Fibroblast of lung (primary cell): ENCODE results near the gene FHIT. TPM values are rescaled to one million over a fixed set of nuclear protein-coding genes. Genes with fewer than 3 reads are reported as not detected.

Experiments
- DNase-seq, 2 donors: peaks; one replicate each; pipeline versions ENCODE4 v3.0.0 to v3.0.0-alpha.2; 2010; ENCODE audit warnings: low read depth in 2 of 2
- H2AFZ ChIP-seq: 2 replicates; pipeline ENCODE4 v1.5.1; 2012; ENCODE audit warnings: low read length, control low read depth, inconsistent platforms
- H3K27ac ChIP-seq: 2 replicates; pipeline ENCODE4 v1.5.1; 2011; ENCODE audit warnings: low read length, control low read depth; ENCODE audit not compliant: insufficient read depth
- H3K27me3 ChIP-seq: 2 replicates; pipeline ENCODE4 v1.5.1; 2011; ENCODE audit warnings: mild to moderate bottlenecking, low read length; ENCODE audit not compliant: control insufficient read depth, insufficient read depth
- H3K36me3 ChIP-seq: 2 replicates; pipeline ENCODE4 v1.5.1; 2011; ENCODE audit warnings: low read length; ENCODE audit not compliant: control insufficient read depth, insufficient read depth
- H3K4me1 ChIP-seq: 2 replicates; pipeline ENCODE4 v1.5.1; 2011; ENCODE audit warnings: low read length; ENCODE audit not compliant: control insufficient read depth, insufficient read depth; ENCODE audit errors: extremely low read depth
- H3K4me2 ChIP-seq: 2 replicates; pipeline ENCODE4 v1.5.1; 2011; ENCODE audit warnings: low read length, control low read depth; ENCODE audit not compliant: insufficient read depth; ENCODE audit errors: extremely low read depth
- H3K4me3 ChIP-seq, 4 experiments: fragments of 200-600 bp in 1 of 4; sonication (generic) in 1 of 4; replicated peaks in 1 of 4; 2 replicates each; pipeline ENCODE4 v1.5.1; 2011 to 2016; ENCODE audit warnings: low read length in 4 of 4, low read depth in 3 of 4, mild to moderate bottlenecking in 3 of 4, control low read depth in 2 of 4, inconsistent platforms in 1 of 4, mixed read lengths in 1 of 4; ENCODE audit not compliant: insufficient read depth in 1 of 4; ENCODE audit errors: control extremely low read depth in 1 of 4
- H3K79me2 ChIP-seq: 2 replicates; pipeline ENCODE4 v1.5.1; 2012; ENCODE audit warnings: mild to moderate bottlenecking, low read length, inconsistent platforms; ENCODE audit not compliant: control insufficient read depth, insufficient read depth
- H3K9ac ChIP-seq: 2 replicates; pipeline ENCODE4 v1.5.1; 2011; ENCODE audit warnings: mild to moderate bottlenecking, low read length, control low read depth; ENCODE audit not compliant: insufficient read depth
- H3K9me3 ChIP-seq: 2 replicates; pipeline ENCODE4 v1.5.1; 2012; ENCODE audit warnings: low read depth, low read length; ENCODE audit not compliant: control insufficient read depth, insufficient read depth
- H4K20me1 ChIP-seq: 2 replicates; pipeline ENCODE4 v1.5.1; 2011; ENCODE audit warnings: low read length; ENCODE audit not compliant: control insufficient read depth, insufficient read depth; ENCODE audit errors: extremely low read depth
- EZH2 ChIP-seq: IDR thresholded peaks from 2 replicates; pipeline ENCODE4 v1.5.1; 2012; ENCODE audit warnings: low read length, control low read depth, mild to moderate bottlenecking; ENCODE audit errors: missing control alignments
- polyA plus RNA-seq, 2 donors: library from polyadenylated mRNA; depleted of rRNA in 1 of 2; stranded (reverse) in 1 of 2; unstranded in 1 of 2; fragments of >200 nt; gene quantifications; 2 replicates each; pipeline ENCODE4 v1.2.1, GENCODE V29; 2011 to 2012; ENCODE audit warnings: missing spikeins in 1 of 2
- total RNA-seq: library from RNA; depleted of rRNA; stranded (reverse); fragments of >200 nt; gene quantifications from 2 replicates; pipeline ENCODE4 v1.2.1, GENCODE V29; 2014
- TF ChIP-seq, protein P1 (sequence below), 2 donors: IDR thresholded peaks in 1 of 2; conservative IDR thresholded peaks in 1 of 2; 1 replicate in 1 of 2; 2 replicates in 1 of 2; pipeline ENCODE4 v1.5.1; 2011 to 2012; ENCODE audit warnings: low read length in 2 of 2, control low read depth in 1 of 2, inconsistent platforms in 1 of 2, low read depth in 1 of 2, mild to moderate bottlenecking in 1 of 2

The FHIT gene
- total and polyA plus RNA-seq, 2 donors (not counting 1 experiment from before 2014, with no cell fraction given), result 0.79 to 2.1 TPM

DNA sequence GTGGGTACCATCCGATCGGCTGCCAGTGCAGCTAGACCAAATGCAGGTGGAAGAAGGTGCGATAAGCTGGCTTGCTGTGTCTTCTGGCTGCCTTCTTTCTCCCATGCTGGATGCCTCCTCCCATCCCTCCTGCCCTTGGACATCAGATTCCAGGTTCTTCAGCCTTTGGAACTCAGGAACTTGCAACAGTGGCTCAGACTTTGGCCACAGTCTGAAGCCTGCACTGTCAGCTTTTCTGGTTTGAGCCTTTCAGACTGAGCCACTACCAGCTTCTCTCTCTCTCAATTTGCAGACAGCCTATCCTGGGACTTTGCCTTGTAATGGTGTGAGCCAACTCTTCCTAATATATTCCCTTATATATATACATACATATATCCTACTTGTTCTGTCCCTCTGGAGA, 485.5 kb downstream of the FHIT start:
- H2AFZ ChIP-seq, result no peak overlapping the region
- no peaks in the 10 kb centered on the region for H3K79me2 ChIP-seq
- TF ChIP-seq EZH2, result no peak
- TF ChIP-seq, protein P1, sequence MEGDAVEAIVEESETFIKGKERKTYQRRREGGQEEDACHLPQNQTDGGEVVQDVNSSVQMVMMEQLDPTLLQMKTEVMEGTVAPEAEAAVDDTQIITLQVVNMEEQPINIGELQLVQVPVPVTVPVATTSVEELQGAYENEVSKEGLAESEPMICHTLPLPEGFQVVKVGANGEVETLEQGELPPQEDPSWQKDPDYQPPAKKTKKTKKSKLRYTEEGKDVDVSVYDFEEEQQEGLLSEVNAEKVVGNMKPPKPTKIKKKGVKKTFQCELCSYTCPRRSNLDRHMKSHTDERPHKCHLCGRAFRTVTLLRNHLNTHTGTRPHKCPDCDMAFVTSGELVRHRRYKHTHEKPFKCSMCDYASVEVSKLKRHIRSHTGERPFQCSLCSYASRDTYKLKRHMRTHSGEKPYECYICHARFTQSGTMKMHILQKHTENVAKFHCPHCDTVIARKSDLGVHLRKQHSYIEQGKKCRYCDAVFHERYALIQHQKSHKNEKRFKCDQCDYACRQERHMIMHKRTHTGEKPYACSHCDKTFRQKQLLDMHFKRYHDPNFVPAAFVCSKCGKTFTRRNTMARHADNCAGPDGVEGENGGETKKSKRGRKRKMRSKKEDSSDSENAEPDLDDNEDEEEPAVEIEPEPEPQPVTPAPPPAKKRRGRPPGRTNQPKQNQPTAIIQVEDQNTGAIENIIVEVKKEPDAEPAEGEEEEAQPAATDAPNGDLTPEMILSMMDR (conservative IDR thresholded peaks at IDR 0.05 in 1 of 2, IDR thresholded peaks at IDR 0.05 in 1 of 2; ENCODE audit: low read depth in 1 of 2, low read length in 2 of 2), result no peak
- DNase-seq, result no peak
- no peaks in the 10 kb centered on the region for H3K9me3 ChIP-seq
- no peak overlapping the region for H3K4me3 ChIP-seq
- H3K9ac ChIP-seq, result no peak overlapping the region
- H3K4me1 ChIP-seq, result no peaks in the 10 kb centered on the region
- no peak overlapping the region for H3K27ac ChIP-seq
- H3K27me3 ChIP-seq, result no peaks in the 10 kb centered on the region
- H3K4me2 ChIP-seq, result no peak overlapping the region
- H3K36me3 ChIP-seq, result no peaks in the 10 kb centered on the region
- H4K20me1 ChIP-seq, result no peaks in the 10 kb centered on the region

DNA sequence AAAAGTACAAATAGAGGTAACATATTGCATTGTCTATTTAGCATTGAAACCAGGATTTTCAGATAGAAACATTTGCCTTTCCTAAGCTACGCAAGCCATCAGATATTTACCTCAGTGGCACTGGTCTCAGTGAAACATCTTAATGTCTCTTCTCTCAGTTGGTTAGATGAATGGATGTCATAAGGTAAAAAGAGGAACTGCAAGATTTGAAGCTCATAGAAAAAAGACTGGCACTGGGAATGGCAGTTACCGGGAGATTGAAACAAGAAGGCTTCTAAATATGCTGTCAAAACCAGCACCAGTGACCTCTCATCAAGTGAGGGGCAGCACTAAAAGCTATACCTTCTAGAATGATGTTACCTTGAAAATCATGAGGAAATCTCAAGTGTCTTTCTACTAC, 486.4 kb downstream of the FHIT start:
- Histone ChIP-seq H3K27ac (no peak overlapping the region), H3K4me3 (no peak overlapping the region), H2AFZ (no peak overlapping the region), H3K79me2 (no peaks in the 10 kb centered on the region), H3K27me3 (no peaks in the 10 kb centered on the region), H3K4me2 (no peak overlapping the region), H3K9me3 (no peaks in the 10 kb centered on the region), H3K36me3 (no peaks in the 10 kb centered on the region), H3K4me1 (no peaks in the 10 kb centered on the region), H4K20me1 (no peaks in the 10 kb centered on the region), H3K9ac (no peak overlapping the region)
- TF ChIP-seq, protein P1 (conservative IDR thresholded peaks at IDR 0.05 in 1 of 2, IDR thresholded peaks at IDR 0.05 in 1 of 2; ENCODE audit: low read depth in 1 of 2, low read length in 2 of 2), result no peak
- no peak for TF ChIP-seq EZH2
- no peak for DNase-seq

DNA sequence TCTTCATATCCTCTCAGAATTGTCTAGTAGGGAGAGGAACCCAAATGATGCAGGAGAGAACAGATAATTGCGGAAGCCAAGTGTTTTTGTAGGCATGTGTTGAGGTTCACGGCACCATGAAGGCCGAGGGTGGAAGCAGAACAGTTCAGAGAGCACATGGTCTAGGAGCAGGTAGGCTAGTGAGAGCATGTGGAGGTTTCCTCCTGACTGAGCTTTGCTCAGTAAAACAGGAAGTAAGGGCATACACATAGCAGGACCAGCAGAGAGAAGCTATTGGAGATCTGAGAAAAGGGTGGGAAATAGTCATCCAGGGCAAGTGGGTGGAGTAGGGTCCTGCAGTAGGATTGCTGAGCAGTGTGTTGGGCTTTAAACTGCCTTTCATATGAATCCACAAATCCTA, 491.1 kb downstream of the FHIT start:
- H3K4me1 ChIP-seq, result no peaks in the 10 kb centered on the region
- H2AFZ ChIP-seq, result no peak overlapping the region
- no peaks in the 10 kb centered on the region for H3K79me2 ChIP-seq
- H4K20me1 ChIP-seq, result no peaks in the 10 kb centered on the region
- H3K9me3 ChIP-seq, result no peaks in the 10 kb centered on the region
- no peak overlapping the region for H3K9ac ChIP-seq
- no peaks in the 10 kb centered on the region for H3K36me3 ChIP-seq
- no peak for DNase-seq
- H3K27me3 ChIP-seq, result no peaks in the 10 kb centered on the region
- no peak overlapping the region for H3K27ac ChIP-seq
- no peak for TF ChIP-seq EZH2
- TF ChIP-seq, protein P1 (conservative IDR thresholded peaks at IDR 0.05 in 1 of 2, IDR thresholded peaks at IDR 0.05 in 1 of 2; ENCODE audit: low read depth in 1 of 2, low read length in 2 of 2), result no peak
- no peak overlapping the region for H3K4me3 ChIP-seq
- no peak overlapping the region for H3K4me2 ChIP-seq
